Measurements from ENCODE around the gene ENDOV. TPM values are rescaled to one million over a fixed set of nuclear protein-coding genes. Genes with fewer than 3 reads are reported as not detected.

Gene ENDOV
- total and polyA plus RNA-seq, 9 donors: 8.9 to 24.1 (median 20.8) TPM

GRCh38 chr17:80393961-80394360 is 21.0 kb upstream of the ENDOV start:
- no peak overlapping the region for H3K27ac ChIP-seq
- WGBS, 3 donors: 83 to 86% (median 85%) methylated on average over 4 of the region's 4 CpGs
- no peaks in the 10 kb centered on the region for H3K4me1 ChIP-seq (ENCODE audit: insufficient read depth)
- DNase-seq: no peak
- no peaks in the 10 kb centered on the region for H3K9me3 ChIP-seq
- H3K36me3 ChIP-seq: no peaks in the 10 kb centered on the region
- intact Hi-C loops (cut with DNase I): no loop called here
- no peak overlapping the region for H3K4me3 ChIP-seq
- no peaks in the 10 kb centered on the region for H3K27me3 ChIP-seq
- TF ChIP-seq CTCF (IDR thresholded peaks at IDR 0.05): no peak

DNA sequence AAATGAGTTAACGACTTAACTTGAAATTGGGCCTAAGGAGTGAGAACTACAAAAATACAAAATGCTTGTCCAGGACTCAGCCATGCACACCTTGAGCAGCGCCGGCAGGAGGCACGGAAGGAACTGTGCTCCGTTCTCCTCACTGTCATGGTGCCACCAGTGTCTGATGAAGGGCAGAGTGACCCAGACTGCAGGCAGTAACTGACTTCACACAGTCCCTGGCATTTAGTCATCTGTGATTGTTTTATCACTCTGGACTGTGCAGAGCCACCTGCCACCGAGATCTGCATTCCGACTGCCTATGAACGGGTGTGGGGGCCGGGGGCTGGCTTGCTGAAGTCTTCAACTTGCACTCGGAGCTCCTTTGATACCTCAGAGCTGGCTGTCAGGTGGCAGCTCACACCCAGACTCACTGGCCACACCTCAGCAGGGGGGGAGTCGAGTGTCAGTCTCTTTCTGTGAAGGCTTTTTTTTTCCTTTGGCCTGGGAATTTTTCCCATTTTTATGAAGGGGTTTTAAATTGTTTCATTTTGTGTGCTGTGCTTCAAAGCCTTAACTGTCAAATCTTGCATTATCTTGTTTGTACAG is 20.2 kb upstream of the ENDOV start:
- TF ChIP-seq CTCF (IDR thresholded peaks at IDR 0.05): no peak
- TF ChIP-seq POLR2A (IDR thresholded peaks at IDR 0.05): no peak
- no peak for TF ChIP-seq EP300 (IDR thresholded peaks at IDR 0.05)
- no peaks in the 10 kb centered on the region for H3K4me1 ChIP-seq (ENCODE audit: insufficient read depth)
- no peaks in the 10 kb centered on the region for H3K27me3 ChIP-seq
- WGBS, 3 donors: 69 to 81% (median 78%) methylated on average over 11 of the region's 11 CpGs
- no peaks in the 10 kb centered on the region for H3K9me3 ChIP-seq
- DNase-seq: no peak
- no peak overlapping the region for H3K27ac ChIP-seq
- intact Hi-C loops (cut with DNase I): no loop called here
- H3K36me3 ChIP-seq: no peaks in the 10 kb centered on the region
- H3K4me3 ChIP-seq: no peak overlapping the region

GRCh38 chr17:80395402-80396151 is 19.4 kb upstream of the ENDOV start:
- Histone ChIP-seq H3K4me3 (no peak overlapping the region), H3K36me3 (no peaks in the 10 kb centered on the region), H3K9me3 (no peaks in the 10 kb centered on the region), H3K27me3 (no peaks in the 10 kb centered on the region), H3K4me1 (ENCODE audit: insufficient read depth) (no peaks in the 10 kb centered on the region), H3K27ac (no peak overlapping the region)
- DNase-seq: no peak
- 72 to 77% (median 77%) methylated on average over 15 of the region's 15 CpGs for WGBS, 3 donors
- intact Hi-C loops (cut with DNase I): no loop called here
- no peak for TF ChIP-seq POLR2A (IDR thresholded peaks at IDR 0.05)

DNA sequence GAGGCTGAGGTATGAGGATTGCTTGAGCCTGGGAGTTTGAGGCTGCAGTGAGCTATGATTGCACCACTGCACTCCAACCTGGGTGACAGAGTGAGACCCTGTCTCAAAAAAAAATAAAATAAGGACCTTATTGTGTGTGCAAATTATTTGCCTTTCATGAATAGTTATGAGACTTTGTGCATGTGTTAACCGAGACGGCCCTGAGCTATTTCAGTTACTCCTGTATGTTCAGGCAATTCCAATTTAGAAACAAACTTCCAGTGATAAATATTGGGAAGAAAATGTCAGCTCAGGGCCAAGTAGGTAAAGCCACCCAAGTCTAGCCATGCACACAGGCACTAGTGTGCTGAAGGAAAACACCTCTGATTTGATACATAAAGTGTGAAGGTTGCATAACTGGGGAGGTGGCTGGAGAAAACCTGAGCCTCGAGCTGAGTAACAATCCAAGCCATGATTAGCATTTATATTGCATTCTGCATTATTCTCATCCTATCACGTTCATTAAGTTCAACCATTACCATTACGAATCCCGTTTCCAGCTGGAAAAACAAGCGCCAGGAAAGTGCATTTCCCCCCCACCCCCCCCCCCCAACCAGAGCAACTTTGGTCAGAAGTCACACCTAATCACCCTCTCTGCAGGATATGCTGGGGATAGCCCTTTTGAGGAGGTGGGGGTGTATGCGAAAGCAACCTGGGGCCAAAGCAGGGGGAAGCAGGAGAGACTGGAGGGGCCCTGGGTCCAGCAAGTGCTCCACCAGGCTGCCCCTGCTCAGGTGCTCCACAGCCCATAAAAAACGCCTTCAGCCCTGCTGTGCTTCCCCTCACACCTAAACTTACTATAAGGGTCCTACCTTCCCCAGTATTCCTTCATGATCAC is 18.6 kb upstream of the ENDOV start:
- intact Hi-C loops (cut with DNase I): no loop called here
- TF ChIP-seq EP300 (IDR thresholded peaks at IDR 0.05) (no peak), CTCF (IDR thresholded peaks at IDR 0.05) (no peak), POLR2A (IDR thresholded peaks at IDR 0.05) (no peak)
- 66 to 70% (median 68%) methylated on average over 9 of the region's 9 CpGs for WGBS, 3 donors

More for the DNA sequence above, 18.6 kb upstream of the ENDOV start:
- no peak for DNase-seq
- H3K4me3 ChIP-seq: no peak overlapping the region
- no peaks in the 10 kb centered on the region for H3K4me1 ChIP-seq (ENCODE audit: insufficient read depth)
- H3K9me3 ChIP-seq: no peaks in the 10 kb centered on the region
- H3K27me3 ChIP-seq: no peaks in the 10 kb centered on the region
- H3K27ac ChIP-seq: no peak overlapping the region
- H3K36me3 ChIP-seq: no peaks in the 10 kb centered on the region

All from ovary (tissue), 9 donors.